ENCODE results near the gene SREK1IP1.
"Not testable (repeated sequence)": the region's sequence is repeated elsewhere in the genome, so short reads cannot be mapped to it uniquely, and the experiment has no call there.

SREK1IP1 gene

DNA sequence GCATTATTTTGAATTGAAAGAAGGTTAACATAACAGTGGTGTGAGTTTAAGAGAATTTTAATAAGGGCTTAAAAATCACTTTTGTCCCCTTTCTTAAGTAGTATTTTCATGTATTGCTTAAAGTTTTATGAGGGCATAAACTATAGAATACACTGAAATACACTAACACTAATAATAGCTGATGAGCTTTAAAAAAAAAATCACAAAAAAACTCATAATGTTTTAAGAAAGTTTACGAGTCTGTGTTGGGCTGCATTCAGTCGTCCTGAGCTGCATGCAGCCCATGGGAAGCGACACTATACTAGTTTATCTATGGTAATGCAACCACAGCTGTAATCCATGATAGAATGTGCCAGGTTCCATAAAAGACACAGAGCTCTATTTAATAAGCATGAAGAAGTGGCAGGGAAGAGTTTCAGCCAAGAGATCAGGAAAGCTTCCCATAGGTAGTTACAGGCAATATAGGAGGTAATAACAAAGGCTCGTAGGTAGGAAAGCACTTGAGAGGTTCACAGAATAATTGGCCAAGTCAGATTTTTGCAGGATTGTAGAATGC is 4.5 kb downstream of the SREK1IP1 start:
- DNase-seq (ENCODE audit: low spot score): no peak

DNA sequence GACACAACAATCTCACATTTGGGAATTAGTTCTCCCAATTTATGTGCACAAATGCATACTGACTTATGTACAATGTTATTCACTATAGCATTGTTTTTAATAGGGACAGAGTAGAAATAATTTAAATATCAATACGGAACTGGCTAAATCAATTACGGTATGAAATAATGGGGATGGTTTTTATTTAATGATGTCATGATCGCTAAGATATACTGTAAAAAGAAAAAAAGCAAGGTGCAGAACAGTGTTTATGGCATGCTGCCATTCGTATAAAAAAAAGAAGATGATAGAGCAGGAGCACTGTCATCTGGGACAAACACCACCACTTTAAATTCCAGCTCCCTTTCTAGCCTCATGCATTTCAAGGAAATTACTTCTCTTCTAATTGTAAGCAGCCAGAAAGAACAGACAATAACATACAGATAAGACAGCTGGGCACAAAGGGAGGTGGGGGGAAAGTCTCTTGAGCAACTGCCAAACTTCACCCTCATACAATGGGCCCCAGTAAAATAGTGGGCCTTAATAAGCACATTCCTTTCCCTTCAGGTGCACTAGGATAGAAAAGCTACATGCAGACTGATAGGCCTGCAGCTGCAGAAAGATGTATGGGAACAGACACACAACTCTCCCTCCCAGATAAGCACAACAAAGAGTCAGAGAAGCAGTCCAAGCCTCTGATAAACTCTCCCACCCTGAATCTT is 8.4 kb downstream of the SREK1IP1 start:
- peak; percentile 43 for DNase-seq (ENCODE audit: low spot score)

GRCh38 chr5:64758901-64759300 is 9.6 kb downstream of the SREK1IP1 start:
- DNase-seq (ENCODE audit: low spot score): no peak

DNA sequence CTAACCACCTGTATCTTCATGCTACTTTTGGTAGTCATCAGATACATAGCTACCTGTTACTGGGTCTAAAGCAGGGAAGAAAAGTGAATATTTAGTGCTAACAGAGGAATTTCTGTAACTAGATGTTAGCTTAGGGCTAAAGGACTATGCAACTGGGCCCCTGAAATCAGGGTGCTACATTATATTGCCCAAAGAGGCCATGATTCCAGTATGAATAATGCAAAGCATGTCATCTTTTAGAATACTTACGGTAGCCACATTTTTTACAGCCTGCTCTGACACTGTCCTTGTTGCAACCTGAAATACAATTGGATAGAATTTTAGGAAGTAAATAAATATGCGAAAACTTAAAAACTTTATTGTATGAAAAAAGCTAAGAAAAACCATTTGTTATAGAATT is 14.4 kb downstream of the SREK1IP1 start:
- DNase-seq (ENCODE audit: low spot score): no peak

- DNase-seq (ENCODE audit: low spot score): no peak
These were observed 19.1 kb downstream of the SREK1IP1 start for GRCh38 chr5:64749385-64749784.

GRCh38 chr5:64746446-64746845 is 22.0 kb downstream of the SREK1IP1 start:
- DNase-seq (ENCODE audit: low spot score): no peak

DNA sequence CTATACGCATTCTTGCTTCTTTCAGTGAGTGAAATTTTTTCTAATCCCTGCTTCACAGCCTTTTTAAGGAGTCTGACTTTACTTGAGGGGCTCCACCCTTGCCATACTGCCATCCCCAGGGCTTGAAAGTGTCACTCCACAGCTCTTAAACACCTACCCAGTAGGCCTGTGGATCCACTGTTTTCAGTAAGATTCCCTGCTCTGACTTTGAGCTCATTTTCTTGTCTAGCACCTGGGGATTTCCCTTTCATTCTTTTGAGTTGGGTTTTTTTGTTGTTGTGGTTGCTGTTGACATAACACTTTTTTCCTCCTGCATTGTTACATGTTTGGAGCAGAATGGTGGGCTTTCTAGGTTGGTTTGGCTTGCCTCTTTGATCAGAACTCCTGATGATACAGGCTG is 23.6 kb downstream of the SREK1IP1 start:
- DNase-seq (ENCODE audit: low spot score): no peak

- DNase-seq (ENCODE audit: low spot score): no peak
These were observed 25.7 kb downstream of the SREK1IP1 start for GRCh38 chr5:64742821-64743220.

GRCh38 chr5:64742411-64742810 is 26.1 kb downstream of the SREK1IP1 start:
- no peak for DNase-seq (ENCODE audit: low spot score)

DNA sequence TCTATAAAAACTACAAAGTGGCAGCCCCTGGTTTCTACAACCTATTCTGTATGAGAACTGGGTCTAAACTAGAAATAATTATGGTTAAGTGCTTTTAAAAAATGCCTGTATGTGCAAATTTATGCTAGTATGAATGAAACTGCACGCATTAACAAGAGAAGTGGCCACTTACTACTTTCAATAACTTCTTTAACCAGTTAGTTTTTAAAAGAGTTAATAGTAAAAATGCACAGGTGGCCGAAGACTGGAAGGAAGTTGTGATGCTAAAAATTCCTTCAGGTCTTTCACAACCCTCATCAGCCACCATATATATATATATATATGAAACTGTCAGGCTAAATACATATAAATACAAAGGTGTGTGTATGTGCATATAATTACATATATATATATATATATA is 41.3 kb downstream of the SREK1IP1 start:
- no peak for DNase-seq (ENCODE audit: low spot score)

DNA sequence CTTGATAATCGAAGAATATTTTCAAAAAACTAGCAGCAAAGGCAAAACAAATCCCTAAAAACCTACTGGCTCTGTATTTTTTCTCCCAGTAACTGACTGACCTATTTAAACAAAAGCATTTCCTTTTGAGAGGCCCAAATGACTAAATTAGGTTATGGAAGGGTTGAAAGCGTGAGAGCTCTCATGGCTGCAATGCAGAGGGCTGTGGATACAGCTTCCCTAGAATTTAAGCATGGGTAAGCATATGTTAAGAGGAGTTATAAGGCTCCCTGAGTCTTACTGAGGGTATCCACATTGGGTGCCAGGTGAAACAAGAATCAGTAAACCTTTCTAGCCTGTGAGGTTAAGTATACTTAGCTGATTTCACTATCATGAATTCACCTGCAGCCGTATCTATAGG is 45.9 kb downstream of the SREK1IP1 start:
- no peak for DNase-seq (ENCODE audit: low spot score)

DNA sequence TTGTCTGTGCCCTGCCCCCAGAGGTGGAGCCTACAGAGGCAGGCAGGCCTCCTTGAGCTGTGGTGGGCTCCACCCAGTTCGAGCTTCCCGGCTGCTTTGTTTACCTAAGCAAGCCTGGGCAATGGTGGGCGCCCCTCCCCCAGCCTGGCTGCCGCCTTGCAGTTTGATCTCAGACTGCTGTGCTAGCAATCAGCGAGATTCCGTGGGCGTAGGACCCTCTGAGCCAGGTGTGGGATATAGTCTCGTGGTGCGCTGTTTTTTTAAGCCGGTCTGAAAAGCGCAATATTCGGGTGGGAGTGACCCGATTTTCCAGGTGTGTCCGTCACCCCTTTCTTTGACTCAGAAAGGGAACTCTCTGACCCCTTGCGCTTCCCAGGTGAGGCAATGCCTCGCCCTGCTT is 54.0 kb downstream of the SREK1IP1 start:
- DNase-seq (ENCODE audit: low spot score): not testable (repeated sequence)

GRCh38 chr5:64707191-64707590 is 61.3 kb downstream of the SREK1IP1 start:
- DNase-seq (ENCODE audit: low spot score): no peak

- not testable (repeated sequence) for DNase-seq (ENCODE audit: low spot score)
These were observed 62.4 kb downstream of the SREK1IP1 start for GRCh38 chr5:64706074-64706473.

DNA sequence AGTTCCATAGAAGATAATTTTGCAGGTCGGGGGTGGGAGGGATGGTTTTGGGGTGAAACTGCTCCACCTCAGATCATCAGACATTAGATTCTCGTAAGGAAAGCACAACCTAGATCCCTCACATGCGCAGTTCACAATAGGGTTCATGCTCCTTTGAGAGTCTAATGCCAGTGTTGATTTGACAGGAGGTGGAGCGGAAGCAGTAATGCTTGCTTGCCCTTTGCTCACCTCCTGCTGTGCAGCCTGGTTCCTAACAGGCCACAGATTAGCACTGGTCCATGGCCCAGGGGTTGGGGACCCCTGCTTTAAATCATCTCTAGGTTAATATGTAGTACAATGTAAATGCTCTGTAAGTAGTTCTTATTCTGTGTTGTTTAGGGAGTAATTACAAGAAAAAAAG is 67.7 kb downstream of the SREK1IP1 start:
- no peak for DNase-seq (ENCODE audit: low spot score)

DNA sequence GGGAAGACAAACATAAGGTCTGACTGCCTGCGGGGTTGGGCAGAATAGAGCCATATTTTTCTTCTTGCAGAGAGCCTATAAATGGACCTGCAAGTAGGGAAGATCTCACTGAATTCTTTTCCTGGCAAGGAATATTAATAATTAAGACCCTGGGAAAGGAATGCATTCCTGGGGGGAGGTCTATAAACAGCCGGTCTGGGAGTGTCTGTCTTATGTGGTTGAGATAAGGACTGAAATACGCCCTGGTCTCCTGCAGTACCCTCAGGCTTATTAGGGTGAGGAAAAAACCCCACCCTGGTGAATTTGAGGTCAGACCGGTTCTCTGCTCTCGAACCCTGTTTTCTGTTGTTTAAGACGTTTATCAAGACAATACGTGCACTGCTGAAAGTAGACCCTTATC is 72.1 kb downstream of the SREK1IP1 start:
- not testable (repeated sequence) for DNase-seq (ENCODE audit: low spot score)

- no peak for DNase-seq (ENCODE audit: low spot score)
These were observed 74.9 kb downstream of the SREK1IP1 start for GRCh38 chr5:64693636-64694035.

DNA sequence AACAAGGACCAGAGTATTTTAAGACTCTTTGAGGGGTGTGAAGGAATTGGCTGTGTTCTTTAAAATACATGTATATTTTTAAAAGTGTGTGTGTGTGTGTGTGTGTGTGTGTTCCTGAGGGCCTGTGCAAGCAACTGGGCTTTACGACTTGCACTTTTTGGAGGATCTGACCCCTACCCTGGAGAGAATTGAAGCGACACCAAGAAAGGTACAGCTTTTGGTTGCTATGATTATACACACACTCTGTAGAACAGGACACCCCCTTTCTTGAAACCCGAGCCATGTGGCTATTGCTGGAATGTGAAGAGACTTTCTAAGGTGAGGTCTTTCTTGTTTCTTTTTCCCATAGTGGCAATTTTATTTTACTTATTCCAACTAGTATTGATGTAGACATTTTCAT is 77.2 kb downstream of the SREK1IP1 start:
- no peak for DNase-seq (ENCODE audit: low spot score)

DNA sequence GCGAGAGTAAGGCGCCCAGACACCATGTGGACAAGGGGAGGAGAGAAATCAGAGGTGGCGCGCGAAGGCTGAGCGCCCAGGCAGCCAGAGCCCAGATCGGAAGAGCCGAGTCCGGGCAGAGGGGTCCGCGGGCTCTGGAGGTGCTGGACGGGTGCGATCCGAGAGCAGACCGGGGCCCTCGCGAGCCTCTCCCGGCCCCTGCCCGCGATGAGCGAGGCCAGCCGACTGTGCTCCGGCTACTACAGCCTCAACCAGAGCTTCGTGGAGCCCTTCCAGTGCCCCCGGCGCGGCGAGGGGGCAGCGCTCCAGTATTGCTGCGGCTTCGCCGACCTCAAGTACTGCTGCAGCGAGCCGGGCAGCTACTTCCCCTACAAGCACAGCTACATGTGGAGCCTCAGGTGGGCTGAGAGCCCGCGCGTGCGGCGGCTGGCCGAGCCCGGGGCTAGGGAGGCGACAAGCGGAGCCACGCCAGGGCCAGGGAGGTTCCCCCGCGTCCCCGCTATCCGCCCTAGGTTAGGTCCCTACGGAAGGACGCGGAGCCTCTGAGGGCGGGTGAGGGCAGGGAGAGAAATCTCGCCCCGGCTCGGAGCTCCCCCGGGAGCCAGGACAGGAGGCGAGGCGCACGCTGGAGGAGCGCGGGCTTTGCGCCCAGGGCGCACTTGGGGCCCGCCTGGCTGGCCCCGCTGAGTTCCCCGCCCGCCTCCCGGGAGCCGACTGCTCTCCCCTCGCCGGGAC is 77.9 kb downstream of the SREK1IP1 start, which contains the start of gene SHISAL2B:
Gene SHISAL2B, plus strand, starts transcription at position 87 of the 735 bp plus-strand sequence. Its CDS starts 121 bp downstream, at position 208.
- no peak for DNase-seq (ENCODE audit: low spot score)

DNA sequence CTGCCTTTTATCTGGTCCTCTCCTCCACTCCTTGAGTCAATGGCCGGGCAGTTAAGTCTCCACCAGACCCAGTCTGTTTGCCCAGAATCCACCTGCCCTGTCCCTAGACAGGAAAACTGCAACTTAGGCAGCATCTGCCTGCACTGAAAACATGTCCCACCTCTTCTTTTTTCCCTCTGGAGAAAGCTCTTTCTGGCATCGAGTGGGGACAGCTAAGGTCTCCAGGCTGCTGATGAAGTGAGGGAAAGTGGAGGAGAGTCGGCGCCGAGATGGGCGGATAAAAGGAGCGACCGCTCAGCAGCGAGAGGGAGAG is 78.4 kb downstream of the SREK1IP1 start:
- no peak for DNase-seq (ENCODE audit: low spot score)

DNA sequence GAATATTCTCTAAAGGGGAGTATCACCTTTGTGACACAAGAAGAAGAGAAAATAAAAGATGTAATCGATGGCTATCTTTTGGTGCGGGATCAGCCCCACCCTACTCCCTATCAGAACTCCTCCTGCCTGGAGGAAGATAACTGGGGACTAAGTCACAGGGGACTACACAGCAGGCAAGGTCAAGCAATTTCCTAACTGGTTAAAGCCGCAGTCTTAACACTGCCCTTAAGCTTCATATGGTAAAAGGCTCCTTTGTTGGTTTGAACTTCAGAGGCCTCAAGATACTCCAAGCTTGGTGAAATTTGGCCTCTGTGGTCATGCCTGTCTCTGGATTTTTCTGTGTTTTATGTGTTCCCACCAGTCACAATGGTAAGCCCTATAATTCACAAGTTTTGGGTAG is 79.5 kb downstream of the SREK1IP1 start:
- no peak for DNase-seq (ENCODE audit: low spot score)

DNA sequence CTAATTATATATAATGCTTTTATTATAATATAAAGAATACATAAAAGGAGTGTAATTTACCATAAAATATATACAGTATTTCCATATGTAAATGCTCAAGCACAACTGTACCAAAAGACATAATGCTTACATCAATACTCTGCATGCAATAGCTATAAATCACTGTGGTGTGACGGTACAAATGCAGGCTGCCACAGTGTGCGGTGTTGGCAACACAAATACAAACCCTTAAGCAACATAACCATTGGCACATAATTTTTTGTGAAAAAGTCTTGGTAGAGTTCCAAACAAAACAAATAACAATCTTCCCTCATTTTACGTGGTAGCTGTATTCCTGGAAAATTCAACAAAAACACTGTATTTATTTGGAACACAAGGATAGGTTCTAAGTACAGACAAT is 80.1 kb downstream of the SREK1IP1 start:
- no peak for DNase-seq (ENCODE audit: low spot score)

- DNase-seq (ENCODE audit: low spot score): no peak
These were observed 82.6 kb downstream of the SREK1IP1 start for GRCh38 chr5:64685866-64686265.

All from pons (tissue), 1 donor.